Thyroid gland (tissue), 4 donors: Measurements from ENCODE around the gene SEC14L5. TPM values are rescaled to one million over a fixed set of nuclear protein-coding genes. Genes with fewer than 3 reads are reported as not detected.

Experiments used
- DNase-seq, 2 donors: peaks; one replicate each; pipeline ENCODE4 v3.0.0-alpha.2; 2019
- H3K27ac ChIP-seq, 3 donors: fragments of 200-600 bp; sonication (generic); 1 replicate in 2 of 3; 2 replicates in 1 of 3; pipeline ENCODE4 v1.5.1; 2016 to 2019; ENCODE audit warnings: mild to moderate bottlenecking in 1 of 3, moderate library complexity in 1 of 3
- H3K27me3 ChIP-seq: fragments of 200-600 bp; sonication (generic); one replicate; pipeline ENCODE4 v1.5.1; 2019
- H3K36me3 ChIP-seq, 2 donors: fragments of 200-600 bp; sonication (generic); one replicate each; pipeline ENCODE4 v1.5.1; 2016 to 2019
- H3K4me1 ChIP-seq, 2 donors: fragments of 200-600 bp; sonication (generic); one replicate each; pipeline ENCODE4 v1.5.1; 2017 to 2019
- H3K4me3 ChIP-seq, 3 donors: fragments of 200-600 bp; sonication (generic); replicated peaks in 1 of 3; 1 replicate in 2 of 3; 2 replicates in 1 of 3; pipeline ENCODE4 v1.5.1; 2016; ENCODE audit warnings: mild to moderate bottlenecking in 1 of 3
- H3K9me3 ChIP-seq: fragments of 200-600 bp; sonication (generic); one replicate; pipeline ENCODE4 v1.5.1; 2017
- CTCF ChIP-seq, 6 experiments: fragments of 200-600 bp in 3 of 6; fragments of 450-650 bp in 3 of 6; sonication (generic) in 3 of 6; IDR thresholded peaks; one replicate each; pipeline ENCODE4 v1.5.1; 2016 to 2019; ENCODE audit warnings: antibody characterized with exemption in 6 of 6, mild to moderate bottlenecking in 2 of 6, inconsistent platforms in 1 of 6, moderate library complexity in 1 of 6
- POLR2A ChIP-seq, 2 donors: fragments of 450-650 bp; IDR thresholded peaks; one replicate each; pipeline ENCODE4 v1.6.1; 2017; ENCODE audit warnings: antibody characterized with exemption in 2 of 2, mild to moderate bottlenecking in 2 of 2, moderate library complexity in 1 of 2
- WGBS, 2 donors: methylation state at CpG; one replicate each; pipeline ENCODE4 v1.1.5; 2017; 5-methylcytosine and 5-hydroxymethylcytosine counted together
- intact Hi-C: fragments of 100-400 bp; cut with DNase I; formaldehyde crosslinking; loops from one replicate; pipeline ENCODE4 v1.15.1; 2023
- total RNA-seq, 4 donors: library from RNA; depleted of rRNA; stranded (reverse); fragments of >200 nt; gene quantifications; one replicate each; pipeline ENCODE4 v1.2.3, GENCODE V29; 2016

The SEC14L5 gene
- total RNA-seq, 4 donors from 2014 or later = 0.11 to 0.33 (median 0.21) TPM

GRCh38 chr16:4936181-4936990 lies 21.7 kb upstream of the SEC14L5 start:
- TF ChIP-seq CTCF (IDR thresholded peaks at IDR 0.05) (peak in 5 of 6 experiments; percentile 32 to 65 (median 40)), POLR2A (IDR thresholded peaks at IDR 0.05) (peak in 1 of 2 donors; percentile 4)
- Histone ChIP-seq H3K4me3 (peak overlapping the region; percentile 68 to 86 (median 83)), H3K36me3 (no peaks in the 10 kb centered on the region), H3K27ac (peak overlapping the region; percentile 73 to 82 (median 82)), H3K4me1 (peaks cover 31% of the 10 kb centered on the region in 2 donors), H3K9me3 (no peaks in the 10 kb centered on the region), H3K27me3 (no peaks in the 10 kb centered on the region)
- intact Hi-C loops = loop anchor here (5.0 kb wide), 1 partner anchor 54 kb away; no protein-coding TSS in a partner anchor
- peak; percentile 76 to 81 for DNase-seq
- 0% methylated on average over 21 of the region's 64 CpGs; no CpG with 5 or more reads in 1 of the 2 donors for WGBS, 2 donors

GRCh38 chr16:4936991-4937781 lies 20.9 kb upstream of the SEC14L5 start, which contains the start of gene PPL:
Gene PPL (minus strand): TSS chr16:4937148. CDS start chr16:4937045, 103 bp downstream.
- H3K27me3 ChIP-seq = no peaks in the 10 kb centered on the region
- intact Hi-C loops = loop anchor here (5.0 kb wide), 1 partner anchor 55 kb away; no protein-coding TSS in a partner anchor
- H3K9me3 ChIP-seq = no peaks in the 10 kb centered on the region
- peaks cover 31 to 32% of the 10 kb centered on the region in 2 donors for H3K4me1 ChIP-seq
- H3K4me3 ChIP-seq = peak within 1 kb of the TSS; percentile 68 to 86 (median 83)
- no peaks in the 10 kb centered on the region for H3K36me3 ChIP-seq
- peak within 1 kb of the TSS; percentile 73 to 94 (median 84) for H3K27ac ChIP-seq
- TF ChIP-seq CTCF (IDR thresholded peaks at IDR 0.05) (no peak), POLR2A (IDR thresholded peaks at IDR 0.05) (peak; percentile 81 to 91)
- 26 to 70% methylated on average over 6 to 29 of the region's 76 CpGs for WGBS, 2 donors
- DNase-seq = peak; percentile 98 to 99

- Histone ChIP-seq H3K9me3 (no peaks in the 10 kb centered on the region), H3K36me3 (no peaks in the 10 kb centered on the region), H3K4me3 (no peak overlapping the region), H3K27me3 (no peaks in the 10 kb centered on the region), H3K4me1 (peaks cover 37 to 40% of the 10 kb centered on the region in 2 donors), H3K27ac (peak overlapping the region; percentile 45 to 94 (median 84))
- intact Hi-C loops = loop anchor here (5.0 kb wide), 1 partner anchor 56 kb away; no protein-coding TSS in a partner anchor
- TF ChIP-seq POLR2A (IDR thresholded peaks at IDR 0.05) (no peak), CTCF (IDR thresholded peaks at IDR 0.05) (no peak)
- WGBS, 2 donors = 62 to 65% methylated on average over 16 of the region's 16 CpGs
- peak; percentile 77 to 81 for DNase-seq
Measured at GRCh38 chr16:4937782-4938682, 20.1 kb upstream of the SEC14L5 start.

GRCh38 chr16:4938683-4939030 lies 19.5 kb upstream of the SEC14L5 start:
- intact Hi-C loops = loop anchor here (5.0 kb wide), 1 partner anchor 56 kb away; no protein-coding TSS in a partner anchor
- no peak for DNase-seq
- H3K27me3 ChIP-seq = no peaks in the 10 kb centered on the region
- no peaks in the 10 kb centered on the region for H3K9me3 ChIP-seq
- H3K36me3 ChIP-seq = no peaks in the 10 kb centered on the region
- 87 to 91% methylated on average over 5 of the region's 5 CpGs for WGBS, 2 donors
- TF ChIP-seq POLR2A (IDR thresholded peaks at IDR 0.05) (no peak), CTCF (IDR thresholded peaks at IDR 0.05) (no peak)
- H3K27ac ChIP-seq = peak overlapping the region in 1 of 3 donors; percentile 45
- H3K4me1 ChIP-seq = peaks cover 42 to 46% of the 10 kb centered on the region in 2 donors
- no peak overlapping the region for H3K4me3 ChIP-seq
